Measurements from ENCODE around the gene FAM124A.

DNA sequence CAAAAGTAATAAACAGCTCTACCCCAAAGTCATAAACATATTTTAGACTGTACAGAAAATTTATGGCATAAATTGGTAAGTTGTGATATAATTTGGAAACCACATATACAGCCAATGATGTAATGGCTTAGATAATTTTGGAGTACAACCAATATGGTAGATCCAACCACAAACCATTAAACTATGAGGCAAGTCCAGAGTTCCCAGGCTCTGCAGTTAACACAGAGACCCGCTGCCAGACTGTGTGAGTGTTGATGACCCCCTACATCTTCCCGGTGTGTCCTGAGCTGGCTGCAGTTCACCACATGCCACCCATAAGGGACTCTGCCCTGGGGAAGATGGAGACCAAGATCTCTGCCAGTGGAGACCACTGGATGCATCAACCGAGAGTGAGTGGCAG lies 107.4 kb downstream of the FAM124A start:
- TF ChIP-seq, protein P1, sequence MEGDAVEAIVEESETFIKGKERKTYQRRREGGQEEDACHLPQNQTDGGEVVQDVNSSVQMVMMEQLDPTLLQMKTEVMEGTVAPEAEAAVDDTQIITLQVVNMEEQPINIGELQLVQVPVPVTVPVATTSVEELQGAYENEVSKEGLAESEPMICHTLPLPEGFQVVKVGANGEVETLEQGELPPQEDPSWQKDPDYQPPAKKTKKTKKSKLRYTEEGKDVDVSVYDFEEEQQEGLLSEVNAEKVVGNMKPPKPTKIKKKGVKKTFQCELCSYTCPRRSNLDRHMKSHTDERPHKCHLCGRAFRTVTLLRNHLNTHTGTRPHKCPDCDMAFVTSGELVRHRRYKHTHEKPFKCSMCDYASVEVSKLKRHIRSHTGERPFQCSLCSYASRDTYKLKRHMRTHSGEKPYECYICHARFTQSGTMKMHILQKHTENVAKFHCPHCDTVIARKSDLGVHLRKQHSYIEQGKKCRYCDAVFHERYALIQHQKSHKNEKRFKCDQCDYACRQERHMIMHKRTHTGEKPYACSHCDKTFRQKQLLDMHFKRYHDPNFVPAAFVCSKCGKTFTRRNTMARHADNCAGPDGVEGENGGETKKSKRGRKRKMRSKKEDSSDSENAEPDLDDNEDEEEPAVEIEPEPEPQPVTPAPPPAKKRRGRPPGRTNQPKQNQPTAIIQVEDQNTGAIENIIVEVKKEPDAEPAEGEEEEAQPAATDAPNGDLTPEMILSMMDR (IDR thresholded peaks at IDR 0.05), result no peak
- TF ChIP-seq POLR2A (IDR thresholded peaks at IDR 0.05), result no peak
